ENCODE measurements around the gene AFF2.

Gene AFF2

GRCh38 chrX:148771440-148771839 lies 271.0 kb downstream of the AFF2 start:
- DNase-seq, result no peak

- DNase-seq, result no peak
Measured at GRCh38 chrX:148774276-148774675, 273.9 kb downstream of the AFF2 start.

GRCh38 chrX:148784137-148784536 lies 283.7 kb downstream of the AFF2 start:
- no peak for DNase-seq

GRCh38 chrX:148784856-148785255 lies 284.4 kb downstream of the AFF2 start:
- no peak for DNase-seq

DNA sequence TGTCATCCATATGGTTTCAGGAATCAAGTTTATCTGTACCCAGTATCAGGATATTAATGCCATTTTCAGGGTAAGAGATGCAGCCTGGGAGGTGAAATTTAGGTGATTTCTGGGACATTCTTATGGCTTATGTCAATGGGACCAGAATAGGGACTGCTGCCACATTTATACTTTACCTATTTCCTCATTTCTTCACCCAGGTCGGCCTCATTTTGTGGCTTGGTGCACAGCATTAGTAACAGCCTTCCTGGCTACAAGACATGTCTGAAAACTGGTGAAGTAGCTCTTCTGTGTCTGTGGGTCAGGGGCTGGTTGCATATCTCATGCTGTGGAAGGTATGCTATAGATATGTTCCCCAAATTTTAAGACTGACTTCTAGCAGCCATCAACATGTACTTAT lies 284.8 kb downstream of the AFF2 start:
- no peak for DNase-seq

DNA sequence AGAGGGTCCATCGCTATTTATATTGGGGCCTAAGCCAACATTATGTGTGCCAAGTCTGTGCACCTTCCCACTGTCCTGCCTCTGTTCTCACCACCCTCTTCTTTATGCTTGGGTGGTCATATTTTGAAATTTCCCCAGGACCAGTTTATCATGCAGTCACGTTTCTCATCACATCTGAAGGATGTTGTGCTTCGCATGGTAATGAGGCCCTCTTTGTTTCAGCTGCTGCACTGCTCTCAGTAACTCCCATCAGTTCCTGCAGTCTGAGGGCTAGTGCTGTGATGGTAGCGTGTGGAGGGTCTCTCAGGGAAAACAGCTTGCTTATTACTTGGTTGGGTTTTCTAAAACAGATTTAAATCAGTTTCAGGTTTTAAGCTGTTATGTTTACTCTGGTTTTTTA lies 288.0 kb downstream of the AFF2 start:
- no peak for DNase-seq

DNA sequence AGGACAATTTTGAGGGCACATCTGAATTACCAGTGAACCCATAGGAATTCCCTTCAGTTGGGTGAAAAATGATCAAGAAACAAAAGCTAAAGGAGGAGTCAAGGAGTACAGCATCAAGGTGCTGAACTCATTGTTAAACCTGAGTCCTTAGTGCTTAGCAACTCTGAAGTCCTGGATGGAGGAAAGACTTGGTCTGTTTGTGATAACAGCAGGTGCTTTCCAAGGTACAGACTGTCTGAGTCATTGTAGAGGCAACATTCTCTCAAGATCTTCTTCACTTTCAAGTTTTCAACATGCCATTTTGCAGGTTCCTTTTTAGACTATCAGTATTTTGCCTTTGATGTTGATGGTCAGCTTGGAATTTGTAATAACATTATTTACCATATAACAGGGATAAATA lies 293.9 kb downstream of the AFF2 start:
- no peak for DNase-seq

DNA sequence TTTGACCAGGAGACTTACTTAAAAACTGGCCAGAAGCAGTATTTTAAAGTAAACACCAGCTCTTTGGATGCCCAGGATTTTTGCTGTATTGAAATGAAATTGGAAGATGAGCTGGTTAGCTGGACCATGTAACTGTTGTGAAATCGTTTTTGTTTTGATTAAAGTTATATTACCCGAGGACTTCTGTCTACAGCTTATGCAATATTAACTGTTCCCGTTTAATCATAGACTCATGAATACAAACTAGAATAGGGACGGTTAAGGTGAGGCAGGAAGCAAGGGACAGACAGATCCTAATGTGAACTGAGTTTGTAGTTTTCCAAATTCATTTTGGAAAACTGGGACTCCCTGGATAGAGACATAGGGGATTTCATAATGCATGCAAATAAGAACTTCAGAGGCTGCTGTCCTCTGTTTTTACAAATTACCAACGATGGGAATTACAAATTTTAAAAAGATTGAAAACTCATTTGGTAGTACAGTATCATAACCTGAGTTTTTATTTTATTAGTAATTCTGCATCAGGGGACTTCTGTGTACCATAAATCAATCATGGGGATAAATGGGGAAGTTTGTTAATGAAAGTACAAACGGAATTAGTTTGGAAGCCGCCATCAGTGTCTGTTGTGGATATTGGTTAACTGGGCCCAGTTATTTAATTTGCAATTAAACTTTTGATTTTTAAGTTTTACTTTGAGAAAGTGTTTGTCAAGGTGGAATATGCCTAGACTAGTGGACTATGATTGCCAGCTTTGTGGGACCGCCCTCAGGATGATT lies 304.4 kb downstream of the AFF2 start:
- no peak for DNase-seq

DNA sequence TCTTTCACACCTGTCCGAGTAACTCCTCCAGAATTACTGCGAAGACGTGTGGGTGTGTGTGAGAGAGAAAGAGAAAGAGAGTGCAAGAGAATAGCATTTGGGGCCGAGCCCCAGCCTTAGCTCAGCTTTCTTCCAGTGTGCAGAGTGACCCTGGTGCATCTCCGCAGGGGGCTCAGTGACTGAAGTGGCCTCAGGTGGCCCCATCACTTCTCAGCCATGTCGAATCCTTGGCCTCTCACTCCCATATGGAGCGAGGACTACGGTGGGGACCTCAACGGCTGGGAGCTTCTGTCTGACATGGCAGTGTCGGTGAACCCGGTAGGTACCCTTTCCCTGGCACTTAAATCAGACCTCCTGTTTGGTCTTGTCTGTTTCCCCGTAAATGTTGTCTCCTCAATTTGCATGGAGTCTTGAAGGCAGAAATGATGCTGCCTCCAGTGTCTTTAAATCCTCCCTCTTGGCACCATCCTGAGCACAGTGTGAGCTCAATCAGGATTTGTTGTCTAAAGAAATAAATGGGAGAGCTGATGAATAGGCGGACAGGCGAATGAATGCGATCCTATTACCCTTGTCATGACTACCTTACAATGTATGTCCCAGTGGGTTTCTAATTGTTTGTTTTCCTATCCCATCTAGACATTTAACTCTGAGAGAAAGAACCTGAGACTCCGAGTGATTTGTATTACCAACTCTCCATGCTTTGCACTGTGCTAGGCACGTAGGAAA lies 305.9 kb downstream of the AFF2 start:
- DNase-seq, result no peak

- no peak for DNase-seq
Measured at GRCh38 chrX:148808833-148809232, 308.4 kb downstream of the AFF2 start.

- DNase-seq, result no peak
Measured at GRCh38 chrX:148811236-148811635, 310.8 kb downstream of the AFF2 start.

DNA sequence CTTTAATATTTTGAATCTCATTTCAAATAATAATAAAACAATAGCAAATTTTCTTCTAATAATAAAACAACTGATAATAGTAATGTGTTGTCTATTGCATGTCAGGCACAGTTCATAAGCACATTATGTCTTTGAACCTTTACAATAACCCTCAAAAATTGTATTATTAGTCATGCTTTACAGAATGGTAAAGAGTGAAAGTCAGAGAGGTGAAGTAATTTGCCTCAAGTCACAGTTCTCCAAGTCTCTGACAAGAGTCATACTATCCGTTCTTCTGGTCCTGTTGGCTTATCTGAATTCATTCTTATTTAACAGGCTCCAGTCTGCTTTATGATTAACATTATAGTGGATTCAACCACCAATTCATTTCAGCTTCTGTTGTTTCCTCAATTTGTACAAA lies 313.0 kb downstream of the AFF2 start:
- DNase-seq, result no peak

DNA sequence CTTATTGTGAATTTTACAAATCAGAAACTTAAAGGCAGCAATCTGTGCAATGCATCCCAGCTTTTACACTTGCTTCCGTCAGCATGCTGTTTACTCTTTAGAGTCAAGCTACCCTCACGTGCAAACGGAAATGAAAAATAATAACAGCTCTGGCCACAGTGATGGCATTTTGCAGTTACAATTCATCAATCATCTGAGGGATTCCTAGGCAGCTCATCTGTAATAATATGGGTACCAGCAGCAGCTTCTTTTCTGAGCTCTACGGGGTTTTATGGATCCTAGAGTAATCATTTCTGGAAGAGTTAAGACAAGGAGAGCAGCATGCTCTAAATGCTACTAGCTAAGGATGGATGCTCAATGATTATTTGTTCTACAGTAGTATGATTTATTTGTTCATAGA lies 313.6 kb downstream of the AFF2 start:
- no peak for DNase-seq

DNA sequence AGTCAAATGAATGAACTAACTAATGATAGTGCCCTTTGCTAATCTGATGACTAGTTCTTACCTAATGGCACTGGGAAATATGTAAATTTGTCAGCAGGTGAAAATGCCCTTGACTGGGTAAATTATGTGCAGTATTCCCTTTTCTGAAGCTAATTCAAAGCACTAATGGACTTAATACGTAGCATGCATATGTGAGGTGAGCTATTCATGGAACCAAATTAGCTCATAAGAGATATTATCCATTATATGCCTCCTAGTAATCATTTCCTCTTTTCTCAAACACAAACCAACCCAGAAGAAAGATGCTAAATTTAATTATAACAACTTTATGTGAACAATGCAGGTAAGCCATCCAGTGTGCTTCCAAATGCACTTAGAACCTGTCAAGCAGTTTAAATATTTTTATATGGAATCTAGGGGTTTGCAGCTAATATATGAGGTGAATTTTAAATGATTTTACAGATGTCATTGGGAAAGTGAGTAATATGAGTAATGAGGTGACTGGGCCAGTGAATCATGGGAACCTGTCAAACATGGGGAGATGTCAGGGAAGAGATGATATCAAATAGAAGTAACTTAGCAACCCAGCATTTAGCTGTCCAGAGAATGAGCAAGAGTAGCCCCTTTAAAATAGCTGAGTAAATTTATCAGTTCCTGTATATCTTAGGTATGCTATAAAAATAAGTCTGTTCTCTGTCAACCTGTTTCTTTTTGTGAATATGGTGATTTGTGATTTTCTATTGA lies 315.0 kb downstream of the AFF2 start:
- no peak for DNase-seq

- DNase-seq, result no peak
Measured at GRCh38 chrX:148823986-148824385, 323.6 kb downstream of the AFF2 start.

GRCh38 chrX:148825696-148826095 lies 325.3 kb downstream of the AFF2 start:
- DNase-seq, result no peak

DNA sequence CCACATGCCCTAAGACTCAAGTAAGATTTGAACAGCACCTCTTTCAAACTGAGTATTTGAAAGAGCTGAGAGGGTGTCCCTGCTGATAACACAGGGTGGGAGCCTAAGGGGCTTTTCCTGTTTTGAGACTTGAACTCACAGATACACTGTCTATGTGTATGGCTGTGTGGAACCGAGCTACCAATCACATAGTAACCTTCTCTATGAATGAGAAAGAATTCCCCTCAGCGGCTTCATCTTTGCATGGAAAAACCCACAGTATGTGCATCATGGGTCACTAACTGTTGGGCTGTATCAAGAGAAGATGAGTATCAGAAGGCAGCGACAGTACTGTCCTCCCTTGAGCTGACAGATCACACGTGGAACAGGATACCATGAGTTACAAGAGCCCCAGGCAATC lies 336.3 kb downstream of the AFF2 start:
- DNase-seq, result no peak

GRCh38 chrX:148850631-148851030 lies 350.2 kb downstream of the AFF2 start:
- no peak for DNase-seq

GRCh38 chrX:148854306-148854705 lies 353.9 kb downstream of the AFF2 start:
- no peak for DNase-seq

GRCh38 chrX:148856505-148856904 lies 356.1 kb downstream of the AFF2 start:
- no peak for DNase-seq

GRCh38 chrX:148865277-148866210 lies 365.1 kb downstream of the AFF2 start:
- DNase-seq, result no peak

- no peak for DNase-seq
Measured at GRCh38 chrX:148867596-148867995, 367.2 kb downstream of the AFF2 start.

Measured in NCI-H510A treated with DMSO at 0.1 percent for 48 hours (cell line).